Tongue (tissue), 2 donors: ENCODE measurements around the gene TCAP. TPM values are rescaled to one million over a fixed set of nuclear protein-coding genes. Genes with fewer than 3 reads are reported as not detected.
A peak's percentile ranks its signal among the peaks of the same experiment; 100 is the strongest.

Source experiments
- DNase-seq: peaks from one replicate; pipeline ENCODE4 v3.0.0-alpha.2; 2015
- total RNA-seq: library from RNA; depleted of rRNA; stranded (reverse); fragments of >200 nt; gene quantifications from one replicate; pipeline ENCODE4 v1.2.3, GENCODE V29; 2014

Gene TCAP
- total RNA-seq, 1 donor from 2014 or later: 608 TPM

GRCh38 chr17:39667262-39667944 lies 2.3 kb downstream of the TCAP start:
- DNase-seq: no peak

GRCh38 chr17:39667945-39668924 lies 3.1 kb downstream of the TCAP start, which contains the start of gene PNMT:
Gene PNMT, plus strand, starts transcription at chr17:39668453. Its CDS starts 23 bp downstream, at chr17:39668476.
- DNase-seq: peak; percentile 80

GRCh38 chr17:39669897-39670735 lies 5.0 kb downstream of the TCAP start:
- no peak for DNase-seq

GRCh38 chr17:39670746-39671145 lies 5.6 kb downstream of the TCAP start:
- no peak for DNase-seq

GRCh38 chr17:39671651-39672521 lies 6.7 kb downstream of the TCAP start:
- DNase-seq: peak; percentile 62

GRCh38 chr17:39672522-39673334 lies 7.6 kb downstream of the TCAP start:
- DNase-seq: no peak

- DNase-seq: no peak
These were observed 8.4 kb downstream of the TCAP start for GRCh38 chr17:39673335-39674081.

- no peak for DNase-seq
These were observed 9.0 kb downstream of the TCAP start for GRCh38 chr17:39674179-39674578.

- peak; percentile 66 for DNase-seq
These were observed 9.7 kb downstream of the TCAP start for GRCh38 chr17:39674702-39675389.

- no peak for DNase-seq
These were observed 10.4 kb downstream of the TCAP start for GRCh38 chr17:39675390-39676082.

GRCh38 chr17:39676198-39676819 lies 11.2 kb downstream of the TCAP start:
- peak; percentile 66 for DNase-seq

- DNase-seq: no peak
These were observed 11.9 kb downstream of the TCAP start for GRCh38 chr17:39677072-39677471.

- peak; percentile 94 for DNase-seq
These were observed 12.6 kb downstream of the TCAP start for GRCh38 chr17:39677542-39678339.

- DNase-seq: no peak
These were observed 13.4 kb downstream of the TCAP start for GRCh38 chr17:39678340-39679116.

GRCh38 chr17:39679521-39680192 lies 14.5 kb downstream of the TCAP start:
- DNase-seq: no peak
